ENCODE measurements around the gene TIAL1.
"Not testable (repeated sequence)": the region's sequence is repeated elsewhere in the genome, so short reads cannot be mapped to it uniquely, and the experiment has no call there.

The TIAL1 gene

DNA sequence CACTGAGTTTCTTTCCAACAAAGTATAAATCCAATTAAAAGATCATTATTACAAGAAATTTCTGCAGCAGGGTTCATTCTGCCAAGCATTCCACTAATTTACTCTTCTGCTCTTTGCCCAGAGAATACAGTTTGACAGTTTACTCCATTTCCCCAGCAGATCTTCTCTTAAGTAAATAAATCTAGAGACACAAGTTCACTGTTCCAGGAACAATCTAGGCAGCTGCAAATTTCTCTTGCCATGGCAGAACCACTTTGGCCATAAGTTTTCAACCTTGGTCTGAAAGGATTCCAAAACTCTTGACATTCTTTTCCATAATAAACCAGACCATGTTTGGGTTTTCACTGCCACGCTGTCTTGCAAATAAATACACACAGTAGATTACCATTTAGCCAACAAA lies 65.7 kb downstream of the TIAL1 start:
- DNase-seq (ENCODE audit: low spot score) (no peak), FAIRE-seq (no peak)

DNA sequence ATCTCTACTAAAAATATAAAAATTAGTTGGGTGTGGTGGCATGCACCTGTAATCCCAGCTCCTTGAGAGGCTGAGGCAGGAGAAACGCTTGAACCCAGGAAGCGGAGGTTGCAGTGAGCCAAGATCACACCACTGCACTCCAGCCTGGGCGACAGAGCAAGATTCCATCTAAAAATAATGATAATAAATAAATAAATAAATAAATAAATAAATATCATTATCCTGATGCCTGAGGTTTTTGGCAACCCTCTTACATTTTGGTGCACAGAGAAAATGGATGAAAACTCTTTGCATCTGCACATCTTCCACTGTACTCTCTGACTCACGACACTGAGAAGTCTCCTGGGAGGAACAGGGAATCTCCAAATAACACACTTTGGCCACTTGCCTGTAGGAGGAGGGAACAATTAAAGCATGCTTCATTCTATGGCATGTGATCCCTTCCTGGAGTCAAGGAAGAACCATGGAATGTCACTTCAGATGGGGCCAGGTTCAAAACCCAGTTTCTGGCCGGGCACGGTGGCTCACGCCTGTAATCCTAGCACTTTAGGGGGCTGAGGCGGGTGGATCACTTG lies 68.0 kb downstream of the TIAL1 start:
- FAIRE-seq; DNase-seq (ENCODE audit: low spot score): not testable (repeated sequence)

DNA sequence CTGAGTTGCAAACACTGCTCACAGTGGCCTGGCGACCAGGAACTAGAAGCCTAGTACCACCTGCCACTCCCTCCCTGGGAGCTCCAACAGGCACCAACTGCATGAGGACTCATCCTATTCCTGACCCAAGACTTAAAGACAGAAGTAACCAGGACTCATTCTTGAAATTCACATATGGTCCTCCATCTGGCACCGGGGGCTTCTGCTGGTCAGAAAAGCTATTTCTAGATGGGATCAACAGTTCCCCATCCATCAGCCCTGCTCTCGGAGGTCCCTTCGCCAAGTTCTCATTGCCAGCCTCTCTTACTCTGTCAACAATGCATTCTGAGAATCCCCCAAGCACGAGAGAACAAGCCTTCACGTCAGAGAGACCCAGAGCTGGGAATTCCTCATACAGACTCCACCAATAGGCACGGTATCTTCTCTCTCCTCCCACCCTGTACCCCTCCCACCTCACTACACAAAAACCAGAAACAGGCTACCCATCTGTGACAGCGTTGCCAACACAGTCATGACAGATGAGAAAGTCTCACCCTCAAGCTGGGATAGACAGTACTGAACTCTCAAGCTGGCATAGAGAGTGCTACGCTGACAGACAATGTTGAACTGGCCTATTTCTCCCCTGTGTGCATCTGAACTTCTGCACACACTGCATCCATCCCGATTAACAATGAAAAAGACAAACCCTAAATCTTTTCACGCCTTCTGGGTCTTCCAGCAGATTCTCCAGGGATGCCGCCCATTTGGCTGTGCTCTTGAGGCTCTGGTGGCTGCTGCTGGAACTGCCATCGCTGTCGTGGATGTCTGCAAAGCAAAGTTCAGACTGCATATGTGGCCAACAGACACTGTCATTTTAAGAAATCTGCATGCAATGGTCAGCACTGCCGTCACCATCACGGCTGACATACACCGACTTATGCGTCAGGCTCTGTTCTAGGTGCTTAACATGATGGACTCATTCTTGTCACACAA lies 69.9 kb downstream of the TIAL1 start:
- FAIRE-seq (no peak), DNase-seq (ENCODE audit: low spot score) (no peak)

- no peak for DNase-seq (ENCODE audit: low spot score)
- no peak for FAIRE-seq
Measured at GRCh38 chr10:119526149-119526548, 70.6 kb downstream of the TIAL1 start.

DNA sequence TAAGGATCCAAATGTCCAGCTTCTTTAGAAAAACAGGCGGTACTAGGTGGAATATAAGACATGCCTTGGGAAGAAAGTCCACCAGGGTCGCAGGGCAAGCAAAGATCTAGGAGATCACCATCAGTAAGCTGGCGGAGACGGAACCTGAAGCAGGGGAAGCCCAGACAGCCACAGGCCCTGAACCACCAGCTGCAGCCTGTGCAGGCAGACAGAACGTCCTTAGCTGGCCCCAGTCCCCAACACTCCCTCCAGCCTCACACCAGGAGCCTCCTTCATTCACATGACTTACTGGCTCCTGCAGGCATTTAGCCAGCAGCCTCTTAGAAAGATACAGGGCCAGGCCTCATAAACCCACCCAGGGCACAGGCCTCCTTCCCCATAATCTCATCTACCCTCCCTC lies 71.6 kb downstream of the TIAL1 start:
- no peak for FAIRE-seq
- no peak for DNase-seq (ENCODE audit: low spot score)

DNA sequence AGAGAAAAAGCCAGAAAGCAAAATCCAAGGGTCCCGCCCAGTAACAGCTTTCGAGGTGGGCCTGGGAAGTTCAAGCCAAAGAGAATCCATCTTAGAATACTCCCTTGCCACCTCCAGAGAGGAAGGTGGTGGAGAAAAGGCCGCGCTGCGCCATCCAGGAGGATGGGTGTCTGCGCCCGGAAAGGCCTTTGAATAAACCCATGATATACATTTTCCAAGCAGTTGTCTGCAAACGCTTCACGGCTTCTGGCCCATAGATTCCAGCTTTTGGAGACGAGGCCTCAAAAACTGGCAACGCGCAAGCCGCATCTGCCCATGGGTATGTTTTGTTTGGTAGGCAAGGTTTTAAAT lies 72.1 kb downstream of the TIAL1 start:
- DNase-seq (ENCODE audit: low spot score) (no peak), FAIRE-seq (no peak)

DNA sequence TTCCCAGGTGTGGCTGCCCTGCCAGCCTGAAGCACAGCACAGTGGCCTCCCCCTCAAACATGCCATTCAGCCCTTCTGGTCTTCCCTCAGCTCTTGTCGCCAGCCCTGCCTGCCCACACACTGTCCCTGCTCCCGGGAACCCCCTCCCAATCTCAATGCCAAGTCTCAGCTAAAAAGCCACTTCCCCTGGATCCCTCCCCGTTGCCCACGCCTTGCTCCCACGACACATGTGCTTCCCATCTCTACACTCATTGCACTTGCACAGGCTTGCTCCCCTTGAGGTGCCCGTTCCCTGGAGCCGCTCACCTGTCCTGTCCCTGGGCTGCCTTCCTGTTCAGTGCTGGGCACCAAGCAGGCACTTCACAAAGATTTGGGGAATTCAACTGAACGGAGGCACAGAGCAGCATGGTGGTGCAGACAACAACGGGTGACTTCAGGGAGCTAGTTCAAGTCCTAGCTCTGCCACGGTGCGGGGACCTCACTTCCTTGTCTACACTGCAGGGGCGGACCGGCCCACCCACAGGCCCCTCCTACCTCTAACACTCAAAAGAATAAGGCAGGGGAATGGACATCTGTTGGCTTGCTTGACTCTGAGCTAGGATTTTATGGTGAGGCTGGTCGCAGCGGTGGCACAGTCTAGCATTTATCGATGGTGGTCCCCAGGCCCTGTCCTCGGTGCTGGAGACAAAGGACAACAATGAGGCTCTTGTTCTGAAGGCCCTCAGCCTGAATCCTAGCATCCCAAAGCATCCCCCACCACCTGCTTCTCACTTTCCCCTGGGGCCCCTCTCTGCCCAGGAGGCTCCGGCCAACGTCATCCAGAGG lies 72.7 kb downstream of the TIAL1 start:
- DNase-seq (ENCODE audit: low spot score) (no peak), FAIRE-seq (no peak)
